GM12878 (cell line): Measurements from ENCODE around the gene NOCT. TPM values are rescaled to one million over a fixed set of nuclear protein-coding genes. Genes with fewer than 3 reads are reported as not detected.
A peak's percentile ranks its signal among the peaks of the same experiment; 100 is the strongest.

Source experiments
- ATAC-seq: fragments of 200-7000 bp; cut with Tn5 transposase; 3 replicates; pipeline ENCODE4 v1.9.1; 2020; ENCODE audit warnings: mild to moderate bottlenecking, moderate library complexity
- BruUV-seq: library from RNA; stranded (reverse); fragments of 400-500 nt; replicated peaks from 2 replicates; lab custom pipeline; 2021; lab: Mats Ljungman, UMichigan
- CTCF ChIA-PET: fragments of 300-600 bp; sonication (Branson Sonifier 250); formaldehyde crosslinking; extraction: SDS; loops from one replicate; lab custom pipeline; 2021; ENCODE audit warnings: inconsistent platforms; lab: Yijun Ruan, JAX
- POLR2A ChIA-PET: fragments of 350-600 bp; formaldehyde crosslinking; extraction: SDS; loops from one replicate; lab custom pipeline; 2021; ENCODE audit warnings: inconsistent platforms; lab: Charles Lee
- RAD21 ChIA-PET: fragments of 300-600 bp; sonication (Branson Sonifier 250); formaldehyde crosslinking; loops from one replicate; lab custom pipeline; 2023; ENCODE audit warnings: antibody characterized with exemption; ENCODE audit not compliant: unreplicated experiment; lab: Charles Lee
- SMC1A ChIA-PET: fragments of 300-600 bp; sonication (Branson Sonifier 250); formaldehyde crosslinking; loops from one replicate; lab custom pipeline; 2023; ENCODE audit not compliant: unreplicated experiment, uncharacterized antibody; lab: Charles Lee
- DNase-seq: peaks from one replicate; pipeline ENCODE4 v3.0.0-alpha.2; 2011; ENCODE audit warnings: low read depth, low spot score
- FAIRE-seq: peaks from 3 replicates; lab custom pipeline; 2011; peaks lifted over from hg19 to GRCh38; lab: Jason Lieb, UNC
- H2AFZ ChIP-seq: 2 replicates; pipeline ENCODE4 v1.6.0; 2011; ENCODE audit warnings: low read depth, low read length, control low read depth; ENCODE audit not compliant: control insufficient read depth
- H3K27ac ChIP-seq: 2 replicates; pipeline ENCODE4 v1.5.1; 2011; ENCODE audit warnings: control low read depth; ENCODE audit not compliant: control insufficient read depth, insufficient read depth
- H3K27me3 ChIP-seq, 2 experiments: replicated peaks in 1 of 2; 2 replicates each; pipeline versions ENCODE4 v1.6.0 to v1.6.1; 2011; ENCODE audit warnings: low read length in 1 of 2; ENCODE audit not compliant: control insufficient read depth in 2 of 2, insufficient read depth in 2 of 2
- H3K36me3 ChIP-seq, 2 experiments: 2 replicates each; pipeline ENCODE4 v1.5.1; 2011; ENCODE audit warnings: low read length in 1 of 2; ENCODE audit not compliant: control insufficient read depth in 2 of 2, insufficient read depth in 2 of 2
- H3K4me1 ChIP-seq: 2 replicates; pipeline ENCODE4 v1.6.1; 2011; ENCODE audit warnings: mild to moderate bottlenecking, low read length, moderate library complexity, mixed read lengths; ENCODE audit not compliant: control insufficient read depth, insufficient read depth
- H3K4me2 ChIP-seq: 2 replicates; pipeline ENCODE4 v1.6.0; 2011; ENCODE audit warnings: control low read depth; ENCODE audit not compliant: control insufficient read depth, insufficient read depth
- H3K4me3 ChIP-seq: fragments of 200-600 bp; sonication (generic); 2 replicates; pipeline ENCODE4 v1.5.1; 2016
- H3K79me2 ChIP-seq: 2 replicates; pipeline ENCODE4 v1.6.0; 2011; ENCODE audit warnings: low read length; ENCODE audit not compliant: control insufficient read depth, insufficient read depth
- H3K9ac ChIP-seq: 2 replicates; pipeline ENCODE4 v1.8.0; 2011; ENCODE audit warnings: low read length, control low read depth, mixed read lengths; ENCODE audit not compliant: control insufficient read depth, insufficient read depth
- H3K9me3 ChIP-seq: replicated peaks from 3 replicates; pipeline ENCODE4 v1.5.1; 2011; ENCODE audit warnings: mild to moderate bottlenecking, low read length; ENCODE audit not compliant: control insufficient read depth, insufficient read depth
- H4K20me1 ChIP-seq: 2 replicates; pipeline ENCODE4 v1.6.0; 2011; ENCODE audit not compliant: control insufficient read depth, insufficient read depth
- BCL3 ChIP-seq: IDR thresholded peaks from 2 replicates; pipeline ENCODE4 v1.6.1; 2011; ENCODE audit warnings: borderline replicate concordance, low read depth, mild to moderate bottlenecking, moderate library complexity, low read length; ENCODE audit not compliant: insufficient read depth, poor library complexity, severe bottlenecking
- CREB1 ChIP-seq: IDR thresholded peaks from 2 replicates; pipeline ENCODE4 v1.6.1; 2012; ENCODE audit warnings: low read depth, mild to moderate bottlenecking, inconsistent platforms
- E4F1 ChIP-seq: fragments of 450-650 bp; IDR thresholded peaks from 2 replicates; pipeline ENCODE4 v1.6.1; 2018; ENCODE audit warnings: borderline replicate concordance, mild to moderate bottlenecking; ENCODE audit not compliant: partially characterized antibody
- GATAD2B ChIP-seq: fragments of 450-650 bp; conservative IDR thresholded peaks from 2 replicates; pipeline ENCODE4 v1.6.1; 2017; ENCODE audit warnings: low read depth, mild to moderate bottlenecking, moderate library complexity
- HSF1 ChIP-seq: fragments of 150-350 bp; IDR thresholded peaks from 2 replicates; pipeline ENCODE4 v1.6.1; 2014; ENCODE audit warnings: mild to moderate bottlenecking, low read depth, low read length
- IRF4 ChIP-seq: IDR thresholded peaks from 2 replicates; pipeline ENCODE4 v1.6.1; 2011; ENCODE audit warnings: low read depth, low read length
- MEF2B ChIP-seq: fragments of 450-650 bp; IDR thresholded peaks from 2 replicates; pipeline ENCODE4 v1.6.1; 2018; ENCODE audit warnings: mild to moderate bottlenecking, moderate library complexity; ENCODE audit not compliant: partially characterized antibody, poor library complexity, severe bottlenecking
- MTA3 ChIP-seq: IDR thresholded peaks from 2 replicates; pipeline ENCODE4 v1.6.1; 2012; ENCODE audit warnings: low read length, inconsistent platforms, borderline replicate concordance
- MXI1 ChIP-seq: fragments of 150-350 bp; IDR thresholded peaks from 2 replicates; pipeline ENCODE4 v1.6.1; 2011; ENCODE audit warnings: low read depth, mild to moderate bottlenecking, inconsistent platforms, low read length, improper control_type of control experiment
- NR2F1 ChIP-seq: fragments of 450-650 bp; conservative IDR thresholded peaks from 2 replicates; pipeline ENCODE4 v1.6.1; 2017; ENCODE audit warnings: mild to moderate bottlenecking
- POLR2A ChIP-seq: IDR thresholded peaks from 2 replicates; pipeline ENCODE4 v1.6.1; 2011; ENCODE audit warnings: low read depth, mild to moderate bottlenecking, low read length
- POU2F2 ChIP-seq: IDR thresholded peaks from 3 replicates; pipeline ENCODE4 v1.6.1; 2011; ENCODE audit warnings: low read depth, mild to moderate bottlenecking, low read length, borderline replicate concordance
- RCOR1 ChIP-seq: conservative IDR thresholded peaks from 2 replicates; pipeline ENCODE4 v1.6.1; 2012; ENCODE audit warnings: low read depth, low read length, improper control_type of control experiment
- RELB ChIP-seq: fragments of 450-650 bp; IDR thresholded peaks from 2 replicates; pipeline ENCODE4 v1.6.1; 2017; ENCODE audit warnings: low read depth, mild to moderate bottlenecking, moderate library complexity
- WGBS: methylation state at CpG from one replicate; pipeline ENCODE4 v1.1.6; 2016; ENCODE audit warnings: low lambda C conversion rate; ENCODE audit not compliant: insufficient replicate concordance, insufficient coverage; ENCODE audit errors: missing lambda C conversion rate; 5-methylcytosine and 5-hydroxymethylcytosine counted together
- in situ Hi-C: fragments of 300-500 bp; cut with MboI; formaldehyde crosslinking; loops from 9 replicates; pipeline ENCODE4 v1.14.3; 2018; ENCODE audit warnings: mixed read lengths
- intact Hi-C: fragments of 100-400 bp; cut with micrococcal nuclease; formaldehyde crosslinking; loops from one replicate; pipeline ENCODE4 v1.14.2; 2022; ENCODE audit not compliant: unreplicated experiment
- polyA plus RNA-seq, 11 experiments: library from polyadenylated mRNA; depleted of rRNA in 4 of 11; unstranded in 6 of 11; stranded (reverse) in 5 of 11; fragments of >200 nt; fragmentation: Nextera tagmentation in 4 of 11; fragmentation: Illumina TruSeq in 1 of 11; extraction: Ambion mirVana in 4 of 11; extraction: Trizol in 1 of 11; gene quantifications; 1 replicate in 1 of 11; 2 replicates in 10 of 11; pipeline versions ENCODE4 v1.2.1 to v1.2.3, GENCODE V29; 2011 to 2016; ENCODE audit warnings: inconsistent platforms in 2 of 11, missing spikeins in 2 of 11, low read depth in 1 of 11
- total RNA-seq, 4 experiments: library from RNA; depleted of rRNA in 3 of 4; stranded (reverse); fragments of >200 nt in 3 of 4; fragmentation: Illumina TruSeq in 1 of 4; extraction: Trizol in 1 of 4; gene quantifications; 2 replicates each; pipeline versions ENCODE4 v1.2.1 to v1.2.3, GENCODE V29; 2013 to 2021

Gene NOCT
- total and polyA plus RNA-seq, 10 of the 15 experiments (the other 5 are each of a cell fraction or from before 2014, with no cell fraction given): 1.4 to 17.6 (median 8.1) TPM

GRCh38 chr4:139077567-139078355, 62.2 kb downstream of the NOCT start:
- FAIRE-seq (peak; percentile 44), ATAC-seq (no peak), DNase-seq (no peak)
- peaks cover 77% of the 10 kb centered on the region for H3K79me2 ChIP-seq
- intact Hi-C loops (no loop called here), in situ Hi-C loops (no loop called here)
- WGBS: 38% methylated on average over 1 of the region's 1 CpG
- POLR2A ChIA-PET: no interaction called here
- H4K20me1 ChIP-seq: 0 out of 2 replicates have a peak, but pooled peaks cover 3% of the 10 kb centered on the region
- H3K27ac ChIP-seq: no peak overlapping the region
- no peak overlapping the region for H2AFZ ChIP-seq
- no peak overlapping the region for H3K9ac ChIP-seq
- H3K4me2 ChIP-seq: peak overlapping the region; percentile 38; the same call in 1 of the 2 replicates
- H3K4me1 ChIP-seq: no peaks in the 10 kb centered on the region; the same call in 1 of the 2 replicates
- SMC1A ChIA-PET: interaction anchor here (0.7 to 2.8 kb wide), 6 partner anchors 9 to 94 kb away, joined by 3 to 20 read pairs (median 4); no protein-coding TSS in a partner anchor
- no peaks in the 10 kb centered on the region for H3K9me3 ChIP-seq
- H3K4me3 ChIP-seq: no peak overlapping the region
- H3K27me3 ChIP-seq: no peaks in the 10 kb centered on the region
- BruUV-seq: no TSS peak
- RAD21 ChIA-PET: interaction anchor here (1.5 to 2.6 kb wide), 2 partner anchors 20 to 47 kb away, joined by 3 to 10 read pairs; no protein-coding TSS in a partner anchor
- CTCF ChIA-PET: interaction anchor here (0.7 to 4.6 kb wide), 8 partner anchors 9 to 303 kb away, joined by 3 to 51 read pairs (median 4); no protein-coding TSS in a partner anchor
- peaks cover 0 to 3% of the 10 kb centered on the region in 2 experiments; a peak in 1 of 4 replicates for H3K36me3 ChIP-seq
- TF ChIP-seq RCOR1: no peak
- TF ChIP-seq POLR2A: no peak
- no peak for TF ChIP-seq BCL3
- no peak for TF ChIP-seq E4F1
- TF ChIP-seq MTA3: no peak
- no peak for TF ChIP-seq RELB
- no peak for TF ChIP-seq HSF1
- TF ChIP-seq CREB1: no peak
- TF ChIP-seq IRF4: no peak
- no peak for TF ChIP-seq NR2F1
- TF ChIP-seq MXI1: no peak
- no peak for TF ChIP-seq POU2F2
- TF ChIP-seq MEF2B: no peak
- no peak for TF ChIP-seq GATAD2B
